GM12878 (cell line): ENCODE measurements around the gene CFAP45. TPM values are rescaled to one million over a fixed set of nuclear protein-coding genes. Genes with fewer than 3 reads are reported as not detected.

ENCODE experiments used
- ATAC-seq: fragments of 200-7000 bp; cut with Tn5 transposase; 3 replicates; pipeline ENCODE4 v1.9.1; 2020; ENCODE audit warnings: mild to moderate bottlenecking, moderate library complexity
- BruUV-seq: library from RNA; stranded (reverse); fragments of 400-500 nt; replicated peaks from 2 replicates; lab custom pipeline; 2021; lab: Mats Ljungman, UMichigan
- CTCF ChIA-PET: fragments of 300-600 bp; sonication (Branson Sonifier 250); formaldehyde crosslinking; extraction: SDS; loops from one replicate; lab custom pipeline; 2021; ENCODE audit warnings: inconsistent platforms; lab: Yijun Ruan, JAX
- POLR2A ChIA-PET: fragments of 350-600 bp; formaldehyde crosslinking; extraction: SDS; loops from one replicate; lab custom pipeline; 2021; ENCODE audit warnings: inconsistent platforms; lab: Charles Lee
- RAD21 ChIA-PET: fragments of 300-600 bp; sonication (Branson Sonifier 250); formaldehyde crosslinking; loops from one replicate; lab custom pipeline; 2023; ENCODE audit warnings: antibody characterized with exemption; ENCODE audit not compliant: unreplicated experiment; lab: Charles Lee
- SMC1A ChIA-PET: fragments of 300-600 bp; sonication (Branson Sonifier 250); formaldehyde crosslinking; loops from one replicate; lab custom pipeline; 2023; ENCODE audit not compliant: unreplicated experiment, uncharacterized antibody; lab: Charles Lee
- DNase-seq: peaks from one replicate; pipeline ENCODE4 v3.0.0-alpha.2; 2011; ENCODE audit warnings: low read depth, low spot score
- FAIRE-seq: peaks from 3 replicates; lab custom pipeline; 2011; peaks lifted over from hg19 to GRCh38; lab: Jason Lieb, UNC
- H2AFZ ChIP-seq: 2 replicates; pipeline ENCODE4 v1.6.0; 2011; ENCODE audit warnings: low read depth, low read length, control low read depth; ENCODE audit not compliant: control insufficient read depth
- H3K27ac ChIP-seq: 2 replicates; pipeline ENCODE4 v1.5.1; 2011; ENCODE audit warnings: control low read depth; ENCODE audit not compliant: control insufficient read depth, insufficient read depth
- H3K27me3 ChIP-seq, 2 experiments: replicated peaks in 1 of 2; 2 replicates each; pipeline versions ENCODE4 v1.6.0 to v1.6.1; 2011; ENCODE audit warnings: low read length in 1 of 2; ENCODE audit not compliant: control insufficient read depth in 2 of 2, insufficient read depth in 2 of 2
- H3K36me3 ChIP-seq, 2 experiments: 2 replicates each; pipeline ENCODE4 v1.5.1; 2011; ENCODE audit warnings: low read length in 1 of 2; ENCODE audit not compliant: control insufficient read depth in 2 of 2, insufficient read depth in 2 of 2
- H3K4me1 ChIP-seq: 2 replicates; pipeline ENCODE4 v1.6.1; 2011; ENCODE audit warnings: mild to moderate bottlenecking, low read length, moderate library complexity, mixed read lengths; ENCODE audit not compliant: control insufficient read depth, insufficient read depth
- H3K4me2 ChIP-seq: 2 replicates; pipeline ENCODE4 v1.6.0; 2011; ENCODE audit warnings: control low read depth; ENCODE audit not compliant: control insufficient read depth, insufficient read depth
- H3K4me3 ChIP-seq: fragments of 200-600 bp; sonication (generic); 2 replicates; pipeline ENCODE4 v1.5.1; 2016
- H3K79me2 ChIP-seq: 2 replicates; pipeline ENCODE4 v1.6.0; 2011; ENCODE audit warnings: low read length; ENCODE audit not compliant: control insufficient read depth, insufficient read depth
- H3K9ac ChIP-seq: 2 replicates; pipeline ENCODE4 v1.8.0; 2011; ENCODE audit warnings: low read length, control low read depth, mixed read lengths; ENCODE audit not compliant: control insufficient read depth, insufficient read depth
- H3K9me3 ChIP-seq: replicated peaks from 3 replicates; pipeline ENCODE4 v1.5.1; 2011; ENCODE audit warnings: mild to moderate bottlenecking, low read length; ENCODE audit not compliant: control insufficient read depth, insufficient read depth
- H4K20me1 ChIP-seq: 2 replicates; pipeline ENCODE4 v1.6.0; 2011; ENCODE audit not compliant: control insufficient read depth, insufficient read depth
- ATF2 ChIP-seq: IDR thresholded peaks from 2 replicates; pipeline ENCODE4 v1.6.1; 2012; ENCODE audit warnings: low read length, inconsistent platforms
- BMI1 ChIP-seq: fragments of 450-650 bp; IDR thresholded peaks from 2 replicates; pipeline ENCODE4 v1.6.1; 2016; ENCODE audit warnings: mild to moderate bottlenecking, moderate library complexity, borderline replicate concordance
- EGR1 ChIP-seq, 2 experiments: IDR thresholded peaks; 1 replicate in 1 of 2; 2 replicates in 1 of 2; pipeline ENCODE4 v1.6.1; 2011 to 2012; ENCODE audit warnings: low read depth in 2 of 2, low read length in 2 of 2, borderline replicate concordance in 1 of 2, mild to moderate bottlenecking in 1 of 2, moderate library complexity in 1 of 2
- HSF1 ChIP-seq: fragments of 150-350 bp; IDR thresholded peaks from 2 replicates; pipeline ENCODE4 v1.6.1; 2014; ENCODE audit warnings: mild to moderate bottlenecking, low read depth, low read length
- TAF1 ChIP-seq: IDR thresholded peaks from 2 replicates; pipeline ENCODE4 v1.6.1; 2011; ENCODE audit warnings: mild to moderate bottlenecking, low read depth, low read length, borderline replicate concordance
- ZBTB40 ChIP-seq: fragments of 450-650 bp; IDR thresholded peaks from 2 replicates; pipeline ENCODE4 v1.6.1; 2016; ENCODE audit warnings: mild to moderate bottlenecking, moderate library complexity, borderline replicate concordance
- ZNF687 ChIP-seq: fragments of 450-650 bp; IDR thresholded peaks from 2 replicates; pipeline ENCODE4 v1.6.1; 2017; ENCODE audit warnings: mild to moderate bottlenecking, moderate library complexity
- ZZZ3 ChIP-seq: IDR thresholded peaks from 2 replicates; pipeline ENCODE4 v1.6.1; 2011; ENCODE audit warnings: low read depth; ENCODE audit not compliant: control insufficient read depth, insufficient read length
- WGBS: methylation state at CpG from one replicate; pipeline ENCODE4 v1.1.6; 2016; ENCODE audit warnings: low lambda C conversion rate; ENCODE audit not compliant: insufficient replicate concordance, insufficient coverage; ENCODE audit errors: missing lambda C conversion rate; 5-methylcytosine and 5-hydroxymethylcytosine counted together
- in situ Hi-C: fragments of 300-500 bp; cut with MboI; formaldehyde crosslinking; loops from 9 replicates; pipeline ENCODE4 v1.14.3; 2018; ENCODE audit warnings: mixed read lengths
- intact Hi-C: fragments of 100-400 bp; cut with micrococcal nuclease; formaldehyde crosslinking; loops from one replicate; pipeline ENCODE4 v1.14.2; 2022; ENCODE audit not compliant: unreplicated experiment
- polyA plus RNA-seq, 11 experiments: library from polyadenylated mRNA; depleted of rRNA in 4 of 11; unstranded in 6 of 11; stranded (reverse) in 5 of 11; fragments of >200 nt; fragmentation: Nextera tagmentation in 4 of 11; fragmentation: Illumina TruSeq in 1 of 11; extraction: Ambion mirVana in 4 of 11; extraction: Trizol in 1 of 11; gene quantifications; 1 replicate in 1 of 11; 2 replicates in 10 of 11; pipeline versions ENCODE4 v1.2.1 to v1.2.3, GENCODE V29; 2011 to 2016; ENCODE audit warnings: inconsistent platforms in 2 of 11, missing spikeins in 2 of 11, low read depth in 1 of 11
- total RNA-seq, 4 experiments: library from RNA; depleted of rRNA in 3 of 4; stranded (reverse); fragments of >200 nt in 3 of 4; fragmentation: Illumina TruSeq in 1 of 4; extraction: Trizol in 1 of 4; gene quantifications; 2 replicates each; pipeline versions ENCODE4 v1.2.1 to v1.2.3, GENCODE V29; 2013 to 2021

The CFAP45 gene
- total and polyA plus RNA-seq, 10 of the 15 experiments (the other 5 are each of a cell fraction or from before 2014, with no cell fraction given) = 0.43 to 0.91 (median 0.67) TPM

GRCh38 chr1:159931101-159931794 lies 31.3 kb upstream of the CFAP45 start:
- H4K20me1 ChIP-seq = no peaks in the 10 kb centered on the region
- no peak for FAIRE-seq
- 0 out of 4 replicates have a peak, but pooled peaks cover 0 to 2% of the 10 kb centered on the region in 2 experiments for H3K27me3 ChIP-seq
- peaks cover 6% of the 10 kb centered on the region for H3K4me1 ChIP-seq
- no peaks in the 10 kb centered on the region for H3K36me3 ChIP-seq
- H3K9me3 ChIP-seq = no peaks in the 10 kb centered on the region
- ATAC-seq = no peak
- intact Hi-C loops (no loop called here), in situ Hi-C loops (no loop called here)
- ChIA-PET CTCF (interaction anchor here (1.6 to 22.4 kb wide), 4 partner anchors 10 to 132 kb away, joined by 3 to 422 read pairs (median 10); no protein-coding TSS in a partner anchor), RAD21 (interaction anchor here (2.1 to 12.4 kb wide), 2 partner anchors 9 to 77 kb away, joined by 12 to 113 read pairs; no protein-coding TSS in a partner anchor), POLR2A (interaction anchor here (1.0 kb wide), 1 partner anchor 41 kb away, joined by 3 read pairs; no protein-coding TSS in a partner anchor), SMC1A (interaction anchor here (1.0 to 9.2 kb wide), 3 partner anchors 39 to 99 kb away, joined by 3 to 122 read pairs (median 7); no protein-coding TSS in a partner anchor)
- no peaks in the 10 kb centered on the region for H3K79me2 ChIP-seq
- no peak overlapping the region for H3K4me2 ChIP-seq
- no peak overlapping the region for H2AFZ ChIP-seq
- WGBS = 39% methylated on average over 13 of the region's 13 CpGs
- no peak for DNase-seq
- no peak overlapping the region for H3K27ac ChIP-seq
- BruUV-seq = no TSS peak
- H3K9ac ChIP-seq = no peak overlapping the region
- H3K4me3 ChIP-seq = no peak overlapping the region
- TF ChIP-seq ZNF687 = no peak
- TF ChIP-seq ATF2 = no peak
- no peak for TF ChIP-seq ZBTB40
- TF ChIP-seq EGR1 (IDR thresholded peaks at IDR 0.05; ENCODE audit: borderline replicate concordance in 1 of 2, low read depth in 2 of 2, low read length in 2 of 2) = no peak
- no peak for TF ChIP-seq TAF1
- no peak for TF ChIP-seq ZZZ3
- no peak for TF ChIP-seq HSF1
- no peak for TF ChIP-seq BMI1
